Left forelimb (tissue), 1 donor: ENCODE measurements around the gene GRIN1.

Experiments
- DNase-seq: peaks from one replicate; pipeline ENCODE4 v3.0.0-alpha.2; 2018; ENCODE audit warnings: low spot score

The GRIN1 gene

GRCh38 chr9:137193771-137194170 is 54.8 kb downstream of the GRIN1 start:
- DNase-seq, result no peak

- DNase-seq, result no peak
Measured at GRCh38 chr9:137194388-137194787, 55.4 kb downstream of the GRIN1 start.

- no peak for DNase-seq
Measured at GRCh38 chr9:137194909-137195308, 56.0 kb downstream of the GRIN1 start.

GRCh38 chr9:137195525-137196220 is 56.7 kb downstream of the GRIN1 start:
- no peak for DNase-seq

- DNase-seq, result no peak
Measured at GRCh38 chr9:137198051-137198901, 59.3 kb downstream of the GRIN1 start.

GRCh38 chr9:137198902-137199283 is 59.9 kb downstream of the GRIN1 start:
- no peak for DNase-seq

- DNase-seq, result no peak
Measured at GRCh38 chr9:137199411-137200121, 60.6 kb downstream of the GRIN1 start.

GRCh38 chr9:137200311-137201204 is 61.6 kb downstream of the GRIN1 start, which contains the start of gene TPRN:
TSS of gene TPRN (minus strand) at chr9:137200741. CDS start at chr9:137200711, 30 bp downstream.
- peak; percentile 98 for DNase-seq

GRCh38 chr9:137201205-137201868 is 62.4 kb downstream of the GRIN1 start:
- no peak for DNase-seq

GRCh38 chr9:137202966-137203365 is 64.0 kb downstream of the GRIN1 start:
- DNase-seq, result no peak

GRCh38 chr9:137204731-137205125 is 65.8 kb downstream of the GRIN1 start:
- no peak for DNase-seq

- DNase-seq, result peak; percentile 96
Measured at GRCh38 chr9:137205126-137206069, 66.4 kb downstream of the GRIN1 start, which contains the start of the genes NDOR1 and TMEM203. TSS of gene NDOR1 (plus strand) at chr9:137205700. CDS start at chr9:137205778, 78 bp downstream. TSS of gene TMEM203 (minus strand) at chr9:137205648. CDS start at chr9:137205414, 234 bp downstream.

GRCh38 chr9:137206602-137207001 is 67.6 kb downstream of the GRIN1 start:
- no peak for DNase-seq

- DNase-seq, result no peak
Measured at GRCh38 chr9:137211532-137211931, 72.6 kb downstream of the GRIN1 start.

GRCh38 chr9:137212520-137212919 is 73.6 kb downstream of the GRIN1 start:
- DNase-seq, result no peak

- DNase-seq, result no peak
Measured at GRCh38 chr9:137213160-137214060, 74.5 kb downstream of the GRIN1 start.

- no peak for DNase-seq
Measured at GRCh38 chr9:137214620-137215019, 75.7 kb downstream of the GRIN1 start.

GRCh38 chr9:137215196-137215986 is 76.4 kb downstream of the GRIN1 start:
- DNase-seq, result no peak
